Upper lobe of right lung (tissue), 1 donor: ENCODE data around the gene ACSS1. TPM values are rescaled to one million over a fixed set of nuclear protein-coding genes. Genes with fewer than 3 reads are reported as not detected.

Experiments
- ATAC-seq: fragments of 200-7000 bp; cut with Tn5 transposase; one replicate; pipeline ENCODE4 v1.9.1; 2020; ENCODE audit warnings: mild to moderate bottlenecking, moderate library complexity
- DNase-seq: peaks from one replicate; pipeline ENCODE4 v3.0.0-alpha.2; 2020
- H3K27ac ChIP-seq: fragments of 200-600 bp; one replicate; pipeline ENCODE4 v1.8.0; 2022
- H3K27me3 ChIP-seq: fragments of 200-600 bp; one replicate; pipeline ENCODE4 v1.8.0; 2022; ENCODE audit warnings: mild to moderate bottlenecking
- H3K36me3 ChIP-seq: fragments of 200-600 bp; one replicate; pipeline ENCODE4 v1.8.0; 2022
- H3K4me1 ChIP-seq: fragments of 200-600 bp; one replicate; pipeline ENCODE4 v1.8.0; 2022
- H3K4me3 ChIP-seq: fragments of 200-600 bp; one replicate; pipeline ENCODE4 v1.8.0; 2022; ENCODE audit warnings: mild to moderate bottlenecking
- H3K9me3 ChIP-seq: fragments of 200-600 bp; one replicate; pipeline ENCODE4 v1.8.0; 2022
- intact Hi-C: fragments of 100-400 bp; cut with DNase I; formaldehyde crosslinking; loops from one replicate; pipeline ENCODE4 v1.11.0; 2022
- total RNA-seq: library from RNA; stranded (reverse); fragmentation: NEBNext Ultra II Directional; extraction: Animal tissue kit (Norgen Biotek cat#: 25700); gene quantifications from one replicate; pipeline ENCODE4 v1.2.1, GENCODE V29; 2021
- TF ChIP-seq, protein P1 (sequence below): fragments of 200-600 bp; IDR thresholded peaks from one replicate; pipeline ENCODE4 v1.8.0; 2022; ENCODE audit warnings: antibody characterized with exemption
- donor health status: DM: no; HTN: yes; CAD: no; lungs with severe emphysema.

ACSS1 gene
- total RNA-seq, 1 donor from 2014 or later = 37.2 TPM

DNA sequence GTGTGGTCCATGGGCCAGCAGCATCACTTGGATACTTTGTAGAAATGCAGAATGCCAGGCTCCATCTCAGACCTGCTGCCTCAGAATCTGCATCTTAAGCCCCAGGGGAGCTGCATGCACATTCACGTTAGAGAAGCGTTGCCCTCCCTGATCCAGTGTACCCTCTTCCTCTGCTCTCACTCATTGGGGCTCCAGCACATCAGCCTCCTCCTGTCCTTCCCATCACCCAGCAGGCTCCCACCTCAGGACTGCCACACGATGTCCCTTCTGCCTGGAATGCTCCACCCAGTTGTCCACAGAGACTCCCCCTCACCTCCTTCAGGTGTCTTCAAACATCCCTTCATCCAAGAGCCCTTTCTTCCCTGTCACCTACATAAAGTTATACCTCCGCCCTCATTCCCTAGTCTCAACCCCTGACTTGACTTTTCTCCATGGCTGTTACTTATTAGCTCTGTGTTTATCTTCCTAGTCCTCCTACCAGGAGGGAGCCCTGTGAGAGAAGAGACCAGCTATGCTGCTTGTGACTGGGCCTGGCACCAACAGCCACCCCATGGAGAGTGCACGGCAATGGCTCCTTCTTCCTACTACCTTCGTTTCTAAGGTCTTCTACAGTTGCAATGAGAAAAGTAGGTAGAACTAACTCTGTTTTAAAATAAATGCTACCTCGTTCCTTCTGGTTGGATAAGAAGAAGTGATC is 3.3 kb upstream of the ACSS1 start:
- Histone ChIP-seq H3K4me1 (peaks cover 14% of the 10 kb centered on the region), H3K27me3 (no peaks in the 10 kb centered on the region), H3K4me3 (no peak overlapping the region), H3K36me3 (no peaks in the 10 kb centered on the region), H3K27ac (no peak overlapping the region), H3K9me3 (no peaks in the 10 kb centered on the region)
- no peak for ATAC-seq
- TF ChIP-seq, protein P1, sequence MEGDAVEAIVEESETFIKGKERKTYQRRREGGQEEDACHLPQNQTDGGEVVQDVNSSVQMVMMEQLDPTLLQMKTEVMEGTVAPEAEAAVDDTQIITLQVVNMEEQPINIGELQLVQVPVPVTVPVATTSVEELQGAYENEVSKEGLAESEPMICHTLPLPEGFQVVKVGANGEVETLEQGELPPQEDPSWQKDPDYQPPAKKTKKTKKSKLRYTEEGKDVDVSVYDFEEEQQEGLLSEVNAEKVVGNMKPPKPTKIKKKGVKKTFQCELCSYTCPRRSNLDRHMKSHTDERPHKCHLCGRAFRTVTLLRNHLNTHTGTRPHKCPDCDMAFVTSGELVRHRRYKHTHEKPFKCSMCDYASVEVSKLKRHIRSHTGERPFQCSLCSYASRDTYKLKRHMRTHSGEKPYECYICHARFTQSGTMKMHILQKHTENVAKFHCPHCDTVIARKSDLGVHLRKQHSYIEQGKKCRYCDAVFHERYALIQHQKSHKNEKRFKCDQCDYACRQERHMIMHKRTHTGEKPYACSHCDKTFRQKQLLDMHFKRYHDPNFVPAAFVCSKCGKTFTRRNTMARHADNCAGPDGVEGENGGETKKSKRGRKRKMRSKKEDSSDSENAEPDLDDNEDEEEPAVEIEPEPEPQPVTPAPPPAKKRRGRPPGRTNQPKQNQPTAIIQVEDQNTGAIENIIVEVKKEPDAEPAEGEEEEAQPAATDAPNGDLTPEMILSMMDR = no peak
- peak; percentile 27 for DNase-seq
- intact Hi-C loops = loop anchor here (5.0 to 10.0 kb wide), 2 partner anchors 64 to 344 kb away; partner anchors contain the start of gene GINS1

DNA sequence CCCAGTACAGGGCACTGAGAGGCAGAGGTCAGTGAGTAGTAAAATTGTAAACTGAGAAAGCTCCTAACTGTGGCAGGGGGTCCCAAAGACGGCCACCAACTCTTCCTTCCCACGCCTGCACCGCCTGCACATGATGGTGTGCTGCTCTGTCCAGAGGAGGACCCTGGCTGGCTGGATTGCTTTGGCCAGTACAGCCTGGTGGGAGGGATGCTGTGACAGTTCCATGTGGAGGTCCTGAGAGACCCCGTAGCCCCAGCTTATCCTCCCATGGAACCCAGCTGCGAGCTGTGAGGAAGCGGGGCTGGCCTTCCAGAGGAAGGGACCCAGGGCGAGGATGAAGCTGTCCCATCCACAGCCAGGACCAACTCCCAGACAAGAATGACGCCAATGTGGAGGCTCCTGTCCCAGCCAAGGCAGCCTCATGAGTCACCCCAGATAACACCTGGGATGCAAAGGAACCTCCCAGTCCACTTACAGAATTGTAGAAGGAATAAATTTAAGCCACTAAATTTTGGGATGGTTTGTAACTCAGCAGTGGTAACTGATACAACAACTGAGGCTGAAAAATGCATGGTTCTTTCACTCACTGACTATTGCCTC is 2.0 kb upstream of the ACSS1 start:
- H3K27me3 ChIP-seq = no peaks in the 10 kb centered on the region
- no peak overlapping the region for H3K4me3 ChIP-seq
- intact Hi-C loops = loop anchor here (5.0 to 10.0 kb wide), 2 partner anchors 63 to 345 kb away; partner anchors contain the start of gene GINS1
- ATAC-seq = no peak
- TF ChIP-seq, protein P1 = no peak
- no peak overlapping the region for H3K27ac ChIP-seq
- H3K36me3 ChIP-seq = no peaks in the 10 kb centered on the region
- DNase-seq = no peak
- peaks cover 27% of the 10 kb centered on the region for H3K4me1 ChIP-seq
- H3K9me3 ChIP-seq = no peaks in the 10 kb centered on the region

DNA sequence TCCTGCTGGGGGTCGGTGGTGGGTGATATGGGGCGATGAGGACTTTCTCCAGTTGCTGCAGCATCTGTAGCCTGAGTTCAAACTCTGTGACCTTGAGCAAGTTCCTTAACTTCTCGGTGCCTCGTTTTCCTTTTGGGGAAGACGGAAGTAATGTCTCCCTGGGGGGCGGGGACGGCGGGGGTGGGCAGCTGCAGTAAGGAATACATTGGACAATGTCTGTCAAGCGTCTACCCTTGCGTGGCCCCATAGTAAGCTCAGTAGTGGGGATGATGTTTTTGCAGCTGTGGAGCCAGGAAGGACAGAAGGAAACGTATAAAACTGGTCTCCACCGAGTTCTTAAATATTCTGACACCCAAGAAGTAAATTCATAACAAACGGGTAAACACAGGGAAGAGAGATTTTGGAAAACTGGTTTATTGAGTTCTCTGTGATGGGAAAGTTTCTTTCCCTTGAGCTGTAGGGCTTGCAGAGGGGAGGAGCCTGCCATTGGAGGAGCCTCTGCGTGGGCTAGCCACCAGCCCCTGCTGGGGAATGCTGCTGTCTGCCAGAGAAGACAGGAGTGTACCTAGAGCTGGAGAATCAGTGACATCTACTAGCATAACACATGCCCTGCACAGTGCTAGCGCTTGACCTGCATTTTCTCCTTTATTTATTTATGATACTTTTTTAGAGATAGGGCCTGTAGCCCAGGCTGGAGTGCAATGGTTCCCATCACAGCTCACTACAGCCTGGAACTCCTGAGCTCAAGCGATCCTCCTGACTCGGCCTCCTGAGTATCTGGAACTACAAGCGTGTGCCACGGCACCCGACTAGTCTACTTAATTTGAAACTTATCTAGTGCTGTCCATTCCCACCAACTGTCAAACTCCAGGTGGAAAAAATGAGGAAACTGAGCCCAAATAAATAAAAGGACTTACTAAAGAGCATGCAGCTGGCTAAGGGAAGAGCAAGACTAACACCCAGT is 1.2 kb upstream of the ACSS1 start:
- ATAC-seq = no peak
- intact Hi-C loops = no loop called here
- Histone ChIP-seq H3K27me3 (no peaks in the 10 kb centered on the region), H3K27ac (peak overlapping the region; percentile 95), H3K4me1 (peaks cover 36% of the 10 kb centered on the region), H3K9me3 (no peaks in the 10 kb centered on the region), H3K4me3 (peak overlapping the region; percentile 75), H3K36me3 (no peaks in the 10 kb centered on the region)
- TF ChIP-seq, protein P1 = no peak
- peak; percentile 76 for DNase-seq

DNA sequence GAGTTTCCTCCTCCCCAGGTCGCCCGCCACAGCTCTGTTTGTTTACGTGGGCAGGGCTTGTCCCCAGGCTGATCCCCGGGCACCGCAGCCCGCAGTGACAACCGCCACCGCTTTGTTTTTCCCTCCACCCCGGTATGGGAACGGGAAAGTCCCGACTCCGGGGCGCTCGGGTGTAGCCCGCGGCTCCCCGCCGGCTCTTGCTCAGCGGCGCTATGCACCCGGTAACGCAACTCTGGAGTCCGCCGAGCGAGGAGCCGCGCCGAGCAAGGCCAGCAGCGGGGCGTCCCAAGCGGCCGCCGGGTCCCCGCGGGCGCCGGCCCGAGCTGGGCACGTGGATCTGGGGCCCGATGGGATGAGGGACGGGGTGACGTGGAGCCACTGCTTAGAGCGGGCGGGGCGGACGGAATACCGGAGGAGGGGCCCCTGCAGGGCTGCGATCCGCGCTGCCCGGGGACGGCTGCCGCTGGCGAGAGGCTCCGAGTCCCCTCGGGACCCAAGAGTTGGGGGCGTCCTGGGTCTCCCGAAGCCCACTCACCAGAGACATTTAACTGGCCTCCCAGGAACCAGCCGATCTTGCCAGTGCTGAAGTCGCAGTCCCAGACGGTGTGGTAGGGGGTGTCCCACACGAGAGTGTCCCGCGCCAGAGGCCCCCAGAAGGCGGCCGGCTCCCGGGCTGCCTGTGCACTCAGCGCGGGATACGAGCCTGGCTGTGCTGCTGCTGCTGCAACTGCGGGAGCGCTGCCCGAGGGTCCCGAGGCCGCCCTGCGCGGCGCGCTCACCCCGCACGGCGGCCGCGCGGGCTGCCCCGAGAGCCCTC is 497 bp downstream of the ACSS1 start:
- Histone ChIP-seq H3K27ac (peak overlapping the region; percentile 95), H3K4me3 (peak overlapping the region; percentile 75), H3K36me3 (no peaks in the 10 kb centered on the region), H3K9me3 (no peaks in the 10 kb centered on the region), H3K27me3 (no peaks in the 10 kb centered on the region), H3K4me1 (peaks cover 52% of the 10 kb centered on the region)
- peak; percentile 86 for ATAC-seq
- intact Hi-C loops = no loop called here
- TF ChIP-seq, protein P1 = no peak
- peak; percentile 93 for DNase-seq

DNA sequence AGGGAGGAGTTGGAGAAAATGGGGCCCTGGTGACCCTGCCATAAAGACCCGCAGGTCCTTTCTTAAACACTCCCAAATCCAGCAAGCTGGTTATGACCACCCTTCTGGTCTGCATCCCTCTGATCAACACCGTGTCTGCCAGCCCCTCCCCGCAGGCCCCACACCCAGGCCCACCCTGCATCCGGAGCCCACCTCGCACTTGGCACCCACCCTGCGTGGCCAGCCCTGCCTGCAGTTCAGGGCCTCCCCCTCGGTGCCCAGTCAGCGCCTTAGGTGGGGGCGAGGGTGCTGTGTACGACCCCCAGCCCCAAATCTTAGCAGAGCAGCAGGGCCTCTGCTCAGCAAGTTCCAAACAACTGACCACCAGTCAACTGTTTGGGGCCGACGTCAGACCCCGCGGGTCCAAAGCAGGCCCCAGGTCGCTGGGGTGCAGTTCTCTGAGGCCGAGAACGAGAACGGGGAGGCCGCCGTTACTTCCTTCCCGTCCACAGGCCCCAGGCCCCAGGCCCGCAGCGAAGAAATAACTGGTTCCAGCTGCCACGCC is 1.2 kb downstream of the ACSS1 start:
- intact Hi-C loops = no loop called here
- TF ChIP-seq, protein P1 = no peak
- H3K27ac ChIP-seq = peak overlapping the region; percentile 95
- peak overlapping the region; percentile 75 for H3K4me3 ChIP-seq
- no peaks in the 10 kb centered on the region for H3K27me3 ChIP-seq
- ATAC-seq = no peak
- H3K4me1 ChIP-seq = peaks cover 59% of the 10 kb centered on the region
- H3K36me3 ChIP-seq = no peaks in the 10 kb centered on the region
- DNase-seq = no peak
- H3K9me3 ChIP-seq = no peaks in the 10 kb centered on the region
